Measurements from ENCODE around the gene SYT14.
A peak's percentile ranks its signal among the peaks of the same experiment; 100 is the strongest.

The SYT14 gene

DNA sequence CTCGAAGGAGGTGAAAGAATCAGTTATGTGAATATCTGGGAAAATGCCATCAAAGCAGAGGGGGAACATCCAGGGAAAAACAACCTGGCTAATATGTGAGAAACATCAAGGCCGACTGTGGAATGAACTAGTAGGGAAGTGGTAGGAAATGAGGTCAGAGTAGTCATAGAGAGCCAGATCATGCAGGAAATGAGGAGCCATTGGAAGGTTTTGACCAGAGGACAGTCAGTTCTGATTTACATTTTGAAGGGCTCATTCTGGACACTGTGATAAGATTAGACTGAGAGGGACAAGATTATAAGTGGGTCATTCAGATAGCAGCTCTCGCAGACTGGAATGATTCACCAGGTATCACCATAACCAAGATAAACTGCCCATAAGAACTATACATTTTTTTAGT lies 63.7 kb downstream of the SYT14 start:
- no peak overlapping the region for H3K4me3 ChIP-seq (ENCODE audit: low read depth, low read length)
- TF ChIP-seq, protein P1, sequence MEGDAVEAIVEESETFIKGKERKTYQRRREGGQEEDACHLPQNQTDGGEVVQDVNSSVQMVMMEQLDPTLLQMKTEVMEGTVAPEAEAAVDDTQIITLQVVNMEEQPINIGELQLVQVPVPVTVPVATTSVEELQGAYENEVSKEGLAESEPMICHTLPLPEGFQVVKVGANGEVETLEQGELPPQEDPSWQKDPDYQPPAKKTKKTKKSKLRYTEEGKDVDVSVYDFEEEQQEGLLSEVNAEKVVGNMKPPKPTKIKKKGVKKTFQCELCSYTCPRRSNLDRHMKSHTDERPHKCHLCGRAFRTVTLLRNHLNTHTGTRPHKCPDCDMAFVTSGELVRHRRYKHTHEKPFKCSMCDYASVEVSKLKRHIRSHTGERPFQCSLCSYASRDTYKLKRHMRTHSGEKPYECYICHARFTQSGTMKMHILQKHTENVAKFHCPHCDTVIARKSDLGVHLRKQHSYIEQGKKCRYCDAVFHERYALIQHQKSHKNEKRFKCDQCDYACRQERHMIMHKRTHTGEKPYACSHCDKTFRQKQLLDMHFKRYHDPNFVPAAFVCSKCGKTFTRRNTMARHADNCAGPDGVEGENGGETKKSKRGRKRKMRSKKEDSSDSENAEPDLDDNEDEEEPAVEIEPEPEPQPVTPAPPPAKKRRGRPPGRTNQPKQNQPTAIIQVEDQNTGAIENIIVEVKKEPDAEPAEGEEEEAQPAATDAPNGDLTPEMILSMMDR (IDR thresholded peaks at IDR 0.05; ENCODE audit: low read depth, low read length, missing control alignments), result no peak
- no peak for DNase-seq (ENCODE audit: low read depth)

DNA sequence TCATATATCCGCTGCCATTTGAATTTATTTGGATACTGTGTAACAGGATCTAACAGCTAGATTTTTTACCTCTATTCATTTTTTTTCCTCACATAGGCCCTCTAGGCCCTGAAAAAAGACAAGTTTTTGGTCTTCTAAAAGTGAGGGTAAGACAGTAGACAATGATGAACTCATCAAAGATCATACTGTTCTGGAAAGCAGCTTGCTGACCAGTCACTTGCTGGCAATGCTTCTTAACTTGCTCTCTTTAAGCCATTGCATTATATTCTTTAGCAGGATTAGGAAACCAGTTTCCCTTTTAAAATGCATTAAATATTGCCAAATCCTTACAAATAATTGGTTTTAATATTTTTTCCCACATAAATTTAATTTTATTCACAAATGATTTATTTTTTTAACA lies 65.5 kb downstream of the SYT14 start:
- TF ChIP-seq, protein P1 (IDR thresholded peaks at IDR 0.05; ENCODE audit: low read depth, low read length, missing control alignments), result no peak
- DNase-seq (ENCODE audit: low read depth), result no peak
- no peak overlapping the region for H3K4me3 ChIP-seq (ENCODE audit: low read depth, low read length)

DNA sequence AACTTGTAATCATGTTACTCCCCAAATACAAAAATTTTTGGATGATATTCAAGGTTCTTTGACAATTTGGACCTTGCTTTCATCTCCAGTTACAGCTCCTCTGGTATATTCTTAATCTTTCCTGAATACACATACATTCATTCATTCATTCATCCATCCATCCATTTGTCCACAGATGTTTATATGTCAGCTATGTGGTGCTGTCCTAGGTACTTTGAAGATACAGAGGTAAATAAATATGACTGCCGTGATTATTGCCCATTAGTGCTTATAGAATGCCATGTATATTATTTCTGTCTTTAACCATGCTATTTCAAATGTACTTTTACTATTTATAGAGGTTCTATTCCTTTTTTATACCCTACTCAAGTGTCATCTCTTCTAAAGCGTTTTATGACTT lies 72.1 kb downstream of the SYT14 start:
- no peak overlapping the region for H3K4me3 ChIP-seq (ENCODE audit: low read depth, low read length)
- DNase-seq (ENCODE audit: low read depth), result no peak
- TF ChIP-seq, protein P1 (IDR thresholded peaks at IDR 0.05; ENCODE audit: low read depth, low read length, missing control alignments), result no peak

DNA sequence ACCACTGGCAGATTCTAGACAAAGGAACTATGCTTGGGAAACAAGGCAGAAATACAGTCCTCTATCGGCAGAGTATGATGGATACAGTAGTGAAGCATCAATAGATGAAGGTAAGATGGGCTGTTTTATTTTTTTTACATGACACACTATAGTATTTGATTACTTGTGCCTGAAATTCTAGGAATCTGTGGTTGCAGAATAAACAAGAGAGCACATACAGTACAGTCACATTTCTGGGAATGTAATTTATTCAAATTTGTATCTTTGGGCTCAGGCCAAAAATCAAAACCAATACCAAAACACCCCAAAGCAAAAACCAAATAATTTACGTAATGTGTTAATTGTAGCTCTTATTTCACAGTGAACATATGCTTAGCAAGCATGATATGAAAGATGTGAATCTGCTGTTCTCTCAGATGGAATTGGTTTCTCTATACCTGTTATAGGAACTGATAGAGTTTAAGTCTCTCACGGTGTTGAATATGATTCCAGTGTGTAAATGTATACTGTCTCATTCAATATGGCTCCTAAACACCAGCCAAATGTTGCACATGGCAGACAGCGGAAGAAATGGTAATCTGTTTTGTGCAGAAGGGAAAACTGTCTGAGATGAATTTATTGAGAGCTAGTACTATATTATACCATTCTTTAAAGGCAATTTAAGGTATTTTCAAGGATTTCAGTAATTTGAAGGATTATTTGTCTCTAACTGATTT lies 83.3 kb downstream of the SYT14 start:
- no peak overlapping the region for H3K4me3 ChIP-seq (ENCODE audit: low read depth, low read length)
- TF ChIP-seq, protein P1 (IDR thresholded peaks at IDR 0.05; ENCODE audit: low read depth, low read length, missing control alignments), result no peak
- no peak for DNase-seq (ENCODE audit: low read depth)

DNA sequence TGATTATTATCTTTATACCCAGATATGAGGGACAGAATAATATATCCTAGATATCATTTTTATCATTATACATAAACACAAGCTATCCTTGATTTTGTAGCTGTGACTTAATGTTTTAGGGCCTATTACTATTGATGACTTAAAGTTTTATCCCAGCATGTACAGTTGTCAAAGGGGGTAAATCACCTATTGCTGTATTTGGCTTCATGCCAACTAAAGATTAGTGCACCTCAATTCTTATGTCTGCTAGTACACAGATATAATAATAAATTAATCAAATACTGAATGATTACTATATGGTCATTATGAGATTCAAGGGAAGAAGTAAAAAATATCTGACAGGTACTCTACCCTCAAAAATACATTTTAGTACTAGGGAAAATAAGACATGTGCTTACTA lies 84.0 kb downstream of the SYT14 start:
- H3K4me3 ChIP-seq (ENCODE audit: low read depth, low read length), result no peak overlapping the region
- TF ChIP-seq, protein P1 (IDR thresholded peaks at IDR 0.05; ENCODE audit: low read depth, low read length, missing control alignments), result no peak
- no peak for DNase-seq (ENCODE audit: low read depth)

DNA sequence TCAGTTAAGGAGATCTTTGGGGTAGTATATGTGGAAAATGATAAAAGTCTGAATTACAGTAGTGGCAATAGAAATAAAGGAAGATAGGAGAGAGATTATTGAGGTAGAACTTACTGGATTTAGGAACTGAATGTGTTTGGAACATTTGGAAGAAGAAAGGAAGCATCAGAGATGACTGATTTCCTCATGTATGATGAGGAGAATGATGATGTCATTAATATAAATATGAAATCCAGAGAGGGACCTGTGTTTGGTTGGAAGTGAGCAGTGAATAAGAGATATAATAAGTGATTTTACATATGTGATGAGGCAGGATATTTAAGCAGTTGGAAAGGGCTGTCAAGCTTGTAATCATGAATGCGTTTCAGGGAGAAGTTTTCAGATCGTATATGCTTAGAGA lies 86.3 kb downstream of the SYT14 start:
- DNase-seq (ENCODE audit: low read depth), result no peak
- no peak overlapping the region for H3K4me3 ChIP-seq (ENCODE audit: low read depth, low read length)
- TF ChIP-seq, protein P1 (IDR thresholded peaks at IDR 0.05; ENCODE audit: low read depth, low read length, missing control alignments), result no peak

DNA sequence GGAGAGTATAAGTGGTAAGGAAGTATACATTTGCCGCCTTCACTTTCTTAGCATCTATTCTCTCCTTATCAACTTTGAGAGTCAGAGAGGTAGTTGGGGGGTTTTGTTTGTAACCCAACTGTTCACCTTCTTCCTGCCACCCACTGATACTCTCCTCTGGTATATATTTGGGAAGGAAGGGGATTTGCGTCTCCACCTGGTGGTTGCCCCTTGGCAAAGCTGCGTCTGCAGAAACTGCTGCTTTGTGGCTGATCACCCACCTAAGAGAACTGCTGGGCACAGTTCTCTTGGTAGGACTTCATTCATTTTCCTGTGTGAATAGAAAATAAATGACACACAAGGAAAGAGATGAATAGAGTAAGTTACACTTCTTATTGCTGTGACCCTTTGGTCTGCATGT lies 87.0 kb downstream of the SYT14 start:
- no peak overlapping the region for H3K4me3 ChIP-seq (ENCODE audit: low read depth, low read length)
- no peak for DNase-seq (ENCODE audit: low read depth)
- TF ChIP-seq, protein P1 (IDR thresholded peaks at IDR 0.05; ENCODE audit: low read depth, low read length, missing control alignments), result peak; percentile 16

Data from GM12864 (cell line).